Activated CD4-positive, alpha-beta T cell treated with anti-CD3 and anti-CD28 coated beads, Interleukin-10, Interleukin-2, amounts not matched to agents 100 ng/mL and 50 ng/mL, durations not matched to agents 16 hours and 8 hours (primary cell): ENCODE data around the gene XYLT1.

Source experiments
- DNase-seq: peaks from one replicate; pipeline ENCODE4 v3.0.0-alpha.2; 2020

XYLT1 gene

DNA sequence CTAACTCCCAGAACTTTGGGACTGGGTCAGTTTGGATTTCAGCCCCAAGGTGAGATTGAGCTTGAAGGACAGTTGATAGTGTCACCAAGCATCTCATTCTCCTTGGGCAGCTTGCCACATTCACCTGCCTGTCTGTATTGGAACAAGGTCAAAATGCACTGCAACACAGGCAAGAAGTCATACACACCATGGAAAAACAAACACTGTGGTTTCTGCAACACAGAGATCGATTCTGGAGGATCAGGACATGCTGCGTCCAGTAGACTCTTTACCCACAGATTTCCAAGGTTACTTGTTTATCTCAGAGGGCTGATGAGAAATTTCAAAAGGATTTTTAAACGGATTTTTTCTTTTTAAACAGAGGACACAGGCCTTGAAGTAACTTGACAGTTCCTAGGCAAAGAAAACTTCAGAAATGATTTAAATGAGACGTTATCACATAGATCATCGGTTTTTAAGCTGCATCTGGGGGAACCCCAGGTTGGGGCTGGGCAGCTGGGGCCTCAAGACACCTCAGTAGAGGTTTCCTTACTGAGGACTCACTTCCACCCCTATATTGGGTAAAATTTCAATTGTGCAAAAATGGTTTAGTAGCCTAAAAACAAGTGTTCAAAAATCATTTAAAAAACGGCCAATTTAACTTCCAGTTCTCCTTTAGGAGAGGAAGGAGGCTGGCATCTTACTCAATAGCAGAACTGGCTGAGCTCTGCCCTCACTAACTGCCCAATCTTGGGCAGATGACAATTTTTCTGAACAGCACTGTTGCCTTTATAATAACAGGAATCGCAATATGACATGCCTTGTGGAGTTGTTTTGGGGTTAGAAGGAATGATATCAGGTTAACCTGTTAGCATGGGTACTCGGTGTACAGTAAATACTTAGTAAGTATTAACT lies 299.3 kb downstream of the XYLT1 start:
- no peak for DNase-seq

GRCh38 chr16:17170435-17170834 lies 300.3 kb downstream of the XYLT1 start:
- DNase-seq = no peak

- no peak for DNase-seq
Measured at GRCh38 chr16:17168181-17168580, 302.6 kb downstream of the XYLT1 start.

DNA sequence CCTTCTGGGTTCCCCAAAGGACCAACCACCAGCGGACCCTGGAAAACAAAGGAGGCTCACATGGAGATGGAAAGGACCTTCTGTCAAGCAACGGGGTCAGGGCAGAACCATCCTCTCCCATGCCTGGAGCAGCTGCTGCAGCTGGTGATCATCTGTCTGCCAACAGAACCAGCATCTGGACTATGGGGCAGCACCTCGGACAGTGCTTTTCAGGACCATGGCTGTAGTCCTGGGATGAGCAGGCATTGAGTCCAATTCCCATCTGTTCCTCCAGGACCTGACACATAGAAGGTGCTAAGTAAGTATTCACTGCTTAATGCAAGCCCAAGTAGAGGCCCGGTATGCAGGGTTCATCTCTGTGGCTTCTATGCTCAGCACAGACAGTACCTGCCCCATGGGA lies 304.7 kb downstream of the XYLT1 start:
- DNase-seq = no peak

- DNase-seq = no peak
Measured at GRCh38 chr16:17162560-17162959, 308.2 kb downstream of the XYLT1 start.

DNA sequence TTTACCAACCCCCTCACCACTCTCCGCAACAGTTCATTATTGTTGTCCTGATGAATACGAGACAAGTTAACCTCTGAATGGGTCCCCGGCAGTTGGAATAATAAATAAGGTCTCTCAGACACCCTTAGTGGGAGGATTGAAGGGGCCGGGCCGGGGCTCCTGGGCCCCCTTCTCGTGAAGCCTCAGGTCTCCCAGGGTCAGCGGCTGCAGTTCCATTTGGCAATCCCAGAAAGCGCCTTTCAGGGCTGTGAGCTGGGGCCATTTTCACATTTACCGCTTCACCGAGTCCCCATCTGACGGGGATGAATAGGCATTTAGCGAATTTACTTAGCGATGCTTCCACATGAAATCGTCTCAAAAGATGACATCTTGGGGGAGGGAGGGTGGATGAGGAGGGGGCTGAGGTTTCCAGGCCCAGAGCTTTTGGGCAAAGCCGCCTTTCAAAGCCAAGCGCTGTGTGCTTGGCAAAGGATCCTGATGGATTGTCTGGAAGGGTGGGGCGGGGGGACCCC lies 309.8 kb downstream of the XYLT1 start:
- no peak for DNase-seq

DNA sequence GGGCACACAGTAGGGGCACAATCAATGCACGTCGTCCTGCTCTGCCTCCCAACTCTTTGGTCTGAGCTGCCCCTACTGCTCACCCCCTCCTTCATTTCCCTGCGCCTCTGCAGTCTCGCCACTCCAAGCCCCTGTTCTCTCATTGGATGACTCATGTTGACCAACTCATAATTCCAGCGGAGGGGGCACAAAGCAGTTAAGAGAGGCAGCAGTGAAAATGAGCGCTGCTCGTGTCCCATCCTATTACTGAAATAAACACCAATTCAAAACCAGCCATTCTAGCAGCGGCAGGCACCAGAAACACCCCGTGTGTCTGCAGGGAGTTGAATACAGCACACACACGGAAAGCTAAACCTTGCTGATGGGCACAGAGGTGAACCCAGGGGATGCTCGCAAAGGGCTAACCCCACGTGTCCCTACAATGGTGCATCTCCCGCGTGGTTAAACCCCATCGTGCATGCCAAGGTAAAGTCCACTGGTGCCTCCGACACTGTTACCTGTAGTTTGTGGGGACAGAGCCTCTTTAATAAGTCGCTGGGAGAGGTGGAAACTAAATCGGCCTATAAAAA lies 310.4 kb downstream of the XYLT1 start:
- no peak for DNase-seq

- DNase-seq = no peak
Measured at GRCh38 chr16:17159617-17160016, 311.1 kb downstream of the XYLT1 start.

GRCh38 chr16:17155936-17156335 lies 314.8 kb downstream of the XYLT1 start:
- DNase-seq = no peak

DNA sequence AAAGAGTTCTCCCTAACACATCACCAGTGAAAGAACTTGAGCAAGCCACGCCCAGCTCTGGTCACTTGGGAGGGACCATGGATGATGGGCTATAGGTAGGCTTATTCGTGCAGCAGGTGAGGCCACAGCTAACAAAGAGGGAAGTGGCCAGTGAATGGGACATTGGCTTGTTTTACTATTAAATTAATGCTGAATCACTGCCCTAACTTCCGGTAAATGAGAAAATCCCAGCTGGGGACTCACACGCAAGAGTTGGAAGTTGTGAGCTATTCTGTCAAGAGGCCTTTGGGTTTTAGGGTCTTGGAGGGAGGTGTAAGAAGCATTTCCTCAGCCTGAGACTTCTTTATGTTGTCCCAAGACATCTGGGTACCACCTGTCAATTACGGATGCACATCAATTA lies 315.3 kb downstream of the XYLT1 start:
- no peak for DNase-seq

DNA sequence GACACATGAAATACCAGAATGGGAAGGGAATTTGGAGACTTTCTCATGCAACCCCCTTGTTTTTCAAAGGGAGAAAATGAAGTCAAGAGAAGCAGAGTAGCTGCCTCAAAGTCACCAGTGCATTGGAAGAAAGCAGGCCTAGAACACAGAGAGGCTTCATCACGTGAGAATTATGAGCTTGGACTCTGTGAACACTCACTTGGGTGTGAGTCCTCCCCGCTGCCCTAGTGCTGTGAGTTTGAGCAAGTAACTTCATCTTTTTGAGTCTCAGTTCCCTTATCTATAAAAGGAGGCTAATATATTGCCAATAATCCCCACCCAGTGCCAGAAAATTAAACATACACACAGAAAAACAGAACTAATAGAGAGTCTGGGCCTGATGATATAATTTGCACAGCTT lies 315.8 kb downstream of the XYLT1 start:
- no peak for DNase-seq

- no peak for DNase-seq
Measured at GRCh38 chr16:17152311-17152710, 318.4 kb downstream of the XYLT1 start.

GRCh38 chr16:17151335-17151734 lies 319.4 kb downstream of the XYLT1 start:
- no peak for DNase-seq

DNA sequence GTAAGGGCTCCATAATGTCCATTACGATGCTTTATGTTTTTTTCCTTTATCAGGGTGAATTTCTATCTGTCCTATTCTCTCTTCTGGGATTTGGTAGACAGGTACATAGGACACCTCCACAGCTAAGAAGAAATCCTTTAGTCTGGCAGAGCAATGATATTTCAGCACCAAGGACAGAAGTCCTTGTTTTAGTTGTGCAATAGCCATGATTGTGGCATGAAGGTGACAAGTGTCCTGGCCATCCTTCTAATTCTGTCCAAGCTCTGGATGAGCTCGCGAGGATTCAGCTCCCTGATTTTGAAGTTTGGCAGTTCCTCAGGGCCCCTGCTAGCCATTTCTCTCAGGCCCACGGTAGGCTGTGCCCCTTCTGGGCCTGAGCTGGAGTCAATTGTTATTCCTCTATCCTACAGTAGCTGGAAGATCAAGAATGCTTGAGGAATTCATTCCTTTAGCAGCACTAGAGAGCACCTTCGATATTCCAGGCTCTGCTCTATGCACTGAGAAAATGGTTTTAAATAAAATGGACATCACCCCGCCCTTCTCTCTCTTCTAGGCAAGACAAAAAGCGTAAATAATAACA lies 320.8 kb downstream of the XYLT1 start:
- no peak for DNase-seq

- no peak for DNase-seq
Measured at GRCh38 chr16:17147942-17148341, 322.8 kb downstream of the XYLT1 start.

- DNase-seq = no peak
Measured at GRCh38 chr16:17145029-17145428, 325.7 kb downstream of the XYLT1 start.

DNA sequence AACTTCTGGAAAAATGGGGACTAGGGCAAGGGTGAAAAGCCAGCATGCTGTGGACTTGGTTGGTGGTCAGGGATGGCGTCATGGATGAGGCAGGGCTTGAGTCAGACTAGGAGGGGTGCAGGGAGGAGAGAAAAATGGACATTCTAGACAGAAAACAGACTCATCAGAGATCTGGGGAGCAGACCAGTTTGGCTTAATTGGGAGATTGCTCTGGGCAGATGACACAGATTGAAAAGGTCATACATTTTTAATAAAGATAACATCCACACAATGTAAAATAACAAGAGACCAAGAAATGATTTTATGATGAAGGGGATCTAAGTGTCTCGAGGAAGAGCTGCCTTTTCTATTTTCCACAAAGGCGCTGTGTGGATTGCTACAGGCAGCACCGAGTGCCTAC lies 326.3 kb downstream of the XYLT1 start:
- no peak for DNase-seq

DNA sequence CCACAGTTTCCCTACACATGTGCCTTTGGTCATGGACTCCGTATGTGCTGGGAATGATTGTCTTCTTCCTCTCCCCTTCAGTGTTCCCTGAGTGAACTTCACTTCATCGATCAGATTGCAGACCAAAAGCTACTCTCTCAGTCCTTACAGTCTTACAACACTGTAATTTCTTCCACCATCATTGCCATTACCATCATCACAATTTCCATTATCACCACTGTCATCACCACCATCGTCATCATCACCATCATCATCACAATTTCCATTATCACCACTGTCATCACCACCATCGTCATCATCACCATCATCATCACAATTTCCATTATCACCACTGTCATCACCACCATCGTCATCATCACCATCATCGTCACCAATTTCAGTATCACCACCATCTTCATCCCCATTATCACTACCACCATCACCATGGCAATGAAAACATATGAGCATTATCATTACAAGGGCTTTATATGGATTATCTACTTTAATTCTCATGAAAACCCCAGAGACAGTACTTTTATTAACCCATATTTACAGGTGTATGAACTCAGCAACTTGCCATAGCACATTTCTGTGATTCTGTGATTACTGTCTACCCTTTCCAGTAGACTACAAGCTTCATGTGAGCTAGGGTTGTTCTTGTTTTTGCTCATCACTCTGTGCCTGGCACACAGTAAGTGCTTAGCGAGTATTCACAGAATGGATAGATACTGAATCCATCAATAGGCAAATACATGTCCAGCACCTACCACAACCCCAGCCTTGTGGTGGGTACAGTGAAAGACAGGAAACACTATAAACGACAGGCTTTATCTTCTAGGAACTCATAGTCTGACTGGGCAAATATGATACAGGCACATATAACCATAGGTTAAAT lies 327.0 kb downstream of the XYLT1 start:
- DNase-seq = no peak

DNA sequence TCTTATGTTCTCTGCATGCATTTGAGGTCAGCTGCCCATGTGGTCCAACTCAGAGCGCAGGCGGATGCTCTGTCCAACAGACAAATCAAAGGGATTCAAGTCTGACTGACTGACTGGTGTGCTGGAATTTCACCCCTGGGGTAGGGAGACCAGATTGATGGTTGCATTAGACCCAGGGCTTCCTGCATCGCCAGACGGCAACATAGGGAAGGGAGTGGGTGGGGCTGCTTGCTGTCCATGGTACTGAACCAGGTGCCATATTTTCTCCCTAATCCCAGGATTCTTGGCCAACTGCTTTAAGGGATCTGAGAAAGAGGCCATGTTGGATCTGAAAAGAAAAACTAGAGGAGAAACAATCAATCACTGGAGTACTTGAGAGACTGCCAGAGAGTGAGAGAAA lies 332.0 kb downstream of the XYLT1 start:
- no peak for DNase-seq

DNA sequence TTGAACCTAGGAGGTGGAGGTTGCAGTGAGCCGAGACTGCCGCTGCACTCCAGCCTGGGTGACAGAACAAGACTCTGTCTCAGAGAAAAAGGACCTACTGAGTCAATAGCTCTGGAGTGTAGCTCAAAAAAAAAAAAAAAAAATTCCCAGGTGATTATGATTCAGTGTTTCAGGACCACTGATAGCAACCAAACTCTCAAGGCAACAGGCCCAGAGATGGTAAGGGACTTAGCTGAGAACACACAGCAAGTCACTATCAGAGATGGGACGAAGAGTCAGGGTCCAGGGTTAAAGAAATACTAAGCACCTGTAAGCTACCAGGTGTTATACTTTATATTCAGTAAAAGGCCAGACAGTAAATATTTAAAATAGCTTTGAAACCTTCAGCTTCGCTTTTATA lies 335.3 kb downstream of the XYLT1 start:
- DNase-seq = no peak

GRCh38 chr16:17134586-17134985 lies 336.2 kb downstream of the XYLT1 start:
- no peak for DNase-seq

DNA sequence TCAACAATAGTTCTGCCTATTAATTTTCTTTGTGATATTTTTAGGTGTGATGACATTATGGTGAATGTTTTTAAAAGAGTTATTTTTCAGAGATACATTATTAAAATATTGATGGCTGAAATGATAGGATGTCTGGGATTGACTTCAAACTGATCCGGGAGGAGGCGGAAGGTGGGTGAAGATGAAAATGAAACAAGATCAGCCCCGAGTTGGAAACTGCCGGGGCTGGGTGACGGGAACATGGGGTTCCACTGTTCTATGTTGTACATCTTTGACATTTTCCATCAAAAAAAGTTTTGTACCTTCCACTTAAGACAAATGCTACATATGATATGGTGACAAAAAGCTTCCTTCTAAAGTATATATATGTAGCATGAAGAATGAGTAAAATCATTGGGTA lies 336.9 kb downstream of the XYLT1 start:
- no peak for DNase-seq

DNA sequence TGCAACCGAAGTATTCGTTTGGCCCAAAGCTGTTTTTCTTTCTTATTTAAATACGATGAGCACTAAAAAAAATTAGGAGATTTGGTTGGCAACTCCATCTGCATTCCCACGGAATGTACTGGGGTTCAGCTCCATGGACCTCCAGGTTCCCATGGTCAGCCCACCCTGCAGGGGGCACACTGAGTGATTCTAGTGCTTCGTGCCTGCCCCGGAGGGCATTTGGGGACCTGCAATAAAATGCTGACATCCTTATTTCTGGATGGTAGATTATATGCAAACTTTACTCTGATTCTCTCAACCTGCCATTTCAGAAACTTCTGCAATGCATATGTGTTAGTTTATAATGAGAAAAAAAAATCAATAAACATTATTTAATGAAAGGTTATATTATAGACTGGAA lies 339.4 kb downstream of the XYLT1 start:
- no peak for DNase-seq
